Mesenchymal stem cell (in vitro differentiated cells and primary cell): ENCODE measurements around the gene CCDC106.

ENCODE experiments used
- DNase-seq: peaks from one replicate; pipeline ENCODE4 v3.0.0-alpha.2; 2013
- H2AFZ ChIP-seq: one replicate; pipeline ENCODE4 v1.6.1; 2013; ENCODE audit warnings: low read depth, mild to moderate bottlenecking, control low read depth, inconsistent platforms, low read length, moderate library complexity
- H2AK5ac ChIP-seq: 2 replicates; pipeline ENCODE4 v1.6.1; 2013; ENCODE audit warnings: low read length, moderate library complexity, mild to moderate bottlenecking, inconsistent platforms; ENCODE audit not compliant: severe bottlenecking
- H2BK120ac ChIP-seq: one replicate; pipeline ENCODE4 v1.6.1; 2013; ENCODE audit warnings: low read depth, mild to moderate bottlenecking, inconsistent platforms, low read length, moderate library complexity
- H2BK12ac ChIP-seq, 2 experiments: one replicate each; pipeline ENCODE4 v1.6.1; 2013; ENCODE audit warnings: inconsistent platforms in 2 of 2, low read length in 2 of 2, mild to moderate bottlenecking in 2 of 2, moderate library complexity in 2 of 2, control low read depth in 1 of 2
- H2BK15ac ChIP-seq: one replicate; pipeline ENCODE4 v1.6.1; 2013; ENCODE audit warnings: mild to moderate bottlenecking, low read depth, inconsistent platforms; ENCODE audit not compliant: poor library complexity, severe bottlenecking
- H2BK5ac ChIP-seq: 2 replicates; pipeline ENCODE4 v1.6.1; 2013; ENCODE audit warnings: low read depth, mild to moderate bottlenecking, low read length, control low read depth, inconsistent platforms; ENCODE audit not compliant: poor library complexity, severe bottlenecking
- H3K14ac ChIP-seq, 2 experiments: one replicate each; pipeline ENCODE4 v1.6.1; 2013; ENCODE audit warnings: inconsistent platforms in 2 of 2, low read length in 2 of 2, control low read depth in 1 of 2, mild to moderate bottlenecking in 1 of 2, moderate library complexity in 1 of 2
- H3K18ac ChIP-seq, 2 experiments: one replicate each; pipeline ENCODE4 v1.6.1; 2013; ENCODE audit warnings: inconsistent platforms in 2 of 2, low read length in 2 of 2, control low read depth in 1 of 2, low read depth in 1 of 2, mild to moderate bottlenecking in 1 of 2
- H3K23ac ChIP-seq, 2 experiments: one replicate each; pipeline ENCODE4 v1.6.1; 2013; ENCODE audit warnings: inconsistent platforms in 2 of 2, low read length in 2 of 2, mild to moderate bottlenecking in 2 of 2, moderate library complexity in 2 of 2, control low read depth in 1 of 2
- H3K27ac ChIP-seq: 2 replicates; pipeline ENCODE4 v1.5.1; 2013; ENCODE audit warnings: mild to moderate bottlenecking, moderate library complexity, low read length, control low read depth, inconsistent platforms; ENCODE audit not compliant: poor library complexity, severe bottlenecking
- H3K27me3 ChIP-seq, 2 experiments: 2 replicates each; pipeline versions ENCODE4 v1.6.1 to v1.7.0; 2013; ENCODE audit warnings: low read length in 2 of 2, mild to moderate bottlenecking in 2 of 2, moderate library complexity in 2 of 2, control low read depth in 1 of 2, inconsistent platforms in 1 of 2; ENCODE audit not compliant: control insufficient read depth in 1 of 2, insufficient read depth in 1 of 2
- H3K36me3 ChIP-seq, 2 experiments: 2 replicates each; pipeline versions ENCODE4 v1.6.1 to v1.7.0; 2013; ENCODE audit warnings: low read length in 2 of 2, control low read depth in 1 of 2, inconsistent platforms in 1 of 2, low read depth in 1 of 2, mild to moderate bottlenecking in 1 of 2; ENCODE audit not compliant: insufficient read depth in 2 of 2, control insufficient read depth in 1 of 2
- H3K4ac ChIP-seq, 2 experiments: one replicate each; pipeline ENCODE4 v1.6.1; 2013; ENCODE audit warnings: inconsistent platforms in 2 of 2, low read length in 2 of 2, mild to moderate bottlenecking in 2 of 2, moderate library complexity in 2 of 2, control low read depth in 1 of 2, low read depth in 1 of 2
- H3K4me1 ChIP-seq: 2 replicates; pipeline ENCODE4 v1.6.1; 2013; ENCODE audit warnings: low read depth, low read length, control low read depth; ENCODE audit not compliant: control insufficient read depth, insufficient read depth
- H3K4me2 ChIP-seq: 2 replicates; pipeline ENCODE4 v1.6.1; 2013; ENCODE audit warnings: low read length, mild to moderate bottlenecking, inconsistent platforms; ENCODE audit not compliant: poor library complexity, severe bottlenecking
- H3K4me3 ChIP-seq, 2 experiments: 2 replicates each; pipeline versions ENCODE4 v1.5.1 to v1.7.0; 2013; ENCODE audit warnings: low read length in 2 of 2, mild to moderate bottlenecking in 2 of 2, control low read depth in 1 of 2, low read depth in 1 of 2; ENCODE audit not compliant: insufficient read depth in 1 of 2
- H3K79me1 ChIP-seq: replicated peaks from 2 replicates; pipeline ENCODE4 v1.6.1; 2013; ENCODE audit warnings: mild to moderate bottlenecking, control low read depth, low read length, inconsistent platforms; ENCODE audit not compliant: poor library complexity, severe bottlenecking
- H3K9ac ChIP-seq: 2 replicates; pipeline ENCODE4 v1.7.0; 2013; ENCODE audit warnings: mild to moderate bottlenecking, low read length, moderate library complexity
- H3K9me3 ChIP-seq: 2 replicates; pipeline ENCODE4 v1.7.0; 2013; ENCODE audit warnings: mild to moderate bottlenecking, low read length; ENCODE audit not compliant: control insufficient read depth
- H4K8ac ChIP-seq: one replicate; pipeline ENCODE4 v1.6.1; 2013; ENCODE audit warnings: inconsistent platforms, mild to moderate bottlenecking, low read length, moderate library complexity
- H4K91ac ChIP-seq: one replicate; pipeline ENCODE4 v1.6.1; 2013; ENCODE audit warnings: mild to moderate bottlenecking, low read length, inconsistent platforms
- WGBS: methylation state at CpG from one replicate; pipeline ENCODE4 v1.1.7; 2013; ENCODE audit warnings: mixed read lengths; 5-methylcytosine and 5-hydroxymethylcytosine counted together

The CCDC106 gene

DNA sequence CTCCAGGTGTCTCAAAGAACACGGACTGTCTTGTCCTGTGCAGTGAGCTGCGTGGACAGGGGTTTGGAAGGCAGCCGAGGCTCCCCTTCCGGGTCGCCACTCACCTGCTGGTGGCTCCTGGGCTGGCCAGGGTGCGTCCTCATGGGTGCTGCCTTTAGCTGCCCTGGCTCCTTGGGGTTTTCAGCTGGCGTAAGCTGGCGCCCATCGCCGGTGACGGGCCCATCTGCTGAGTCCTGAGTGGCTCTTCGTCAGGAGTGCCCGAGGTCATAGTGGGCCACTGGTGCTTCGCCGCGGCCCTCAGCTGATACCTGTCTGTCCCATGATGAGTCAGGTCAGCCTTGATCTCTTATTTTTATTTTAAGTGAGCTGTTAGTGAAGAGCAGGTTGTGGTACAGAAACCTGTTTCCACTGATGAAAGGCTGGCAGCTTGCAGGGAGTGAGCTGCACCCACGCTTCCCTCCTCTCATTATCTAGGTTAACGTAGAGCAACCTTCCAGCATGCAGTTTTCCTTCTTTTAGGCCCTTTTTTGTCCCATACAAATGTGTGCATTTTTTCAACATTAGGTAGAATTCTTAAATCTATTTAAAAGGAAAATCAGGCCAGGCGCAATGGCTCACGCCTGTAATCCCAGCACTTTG, 45.4 kb downstream of the CCDC106 start:
- Histone ChIP-seq H2BK12ac (no peak overlapping the region), H3K4me1 (peaks cover 15% of the 10 kb centered on the region), H3K36me3 (peaks cover 75 to 98% of the 10 kb centered on the region in 2 experiments), H4K8ac (no peak overlapping the region), H3K4me3 (no peak overlapping the region), H3K18ac (no peak overlapping the region), H3K79me1 (peaks cover 71% of the 10 kb centered on the region), H3K4ac (no peak overlapping the region), H2AFZ (no peak overlapping the region), H2BK120ac (no peak overlapping the region), H2BK5ac (no peak overlapping the region), H3K27ac (no peak overlapping the region), H3K9me3 (no peaks in the 10 kb centered on the region), H3K14ac (no peak overlapping the region), H3K23ac (no peak overlapping the region), H4K91ac (no peak overlapping the region), H2AK5ac (no peak overlapping the region), H3K27me3 (no peaks in the 10 kb centered on the region), H3K9ac (no peak overlapping the region), H3K4me2 (no peak overlapping the region), H2BK15ac (no peak overlapping the region)
- 97% methylated on average over 18 of the region's 20 CpGs for WGBS
- no peak for DNase-seq

DNA sequence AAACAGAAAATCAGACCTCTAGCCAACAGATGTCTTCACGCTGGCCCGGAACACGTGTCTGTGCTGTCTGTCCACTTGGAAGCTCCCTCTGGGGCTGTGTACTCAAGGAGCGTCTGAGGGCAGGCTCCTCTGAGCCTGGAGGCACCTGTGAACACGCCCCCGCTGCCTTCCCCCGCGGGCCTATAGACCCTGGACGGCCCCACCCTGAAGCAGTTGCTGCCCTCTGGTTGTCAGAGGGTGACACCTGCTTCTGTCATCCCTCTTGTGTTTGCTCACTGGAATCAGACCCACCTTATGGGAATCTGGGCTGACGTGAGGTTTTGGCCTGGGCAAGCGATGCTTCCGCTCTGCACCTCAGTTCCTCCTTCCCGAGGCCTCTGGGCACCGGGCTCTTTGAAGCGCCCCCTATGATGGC, 46.2 kb downstream of the CCDC106 start:
- no peak overlapping the region for H3K4ac ChIP-seq
- H3K14ac ChIP-seq, result no peak overlapping the region
- H3K9me3 ChIP-seq, result no peaks in the 10 kb centered on the region
- peaks cover 72 to 96% of the 10 kb centered on the region in 2 experiments for H3K36me3 ChIP-seq
- H3K79me1 ChIP-seq, result peaks cover 66% of the 10 kb centered on the region
- no peak overlapping the region for H3K9ac ChIP-seq
- H4K91ac ChIP-seq, result no peak overlapping the region
- H2BK120ac ChIP-seq, result no peak overlapping the region
- no peak overlapping the region for H3K4me3 ChIP-seq
- H3K18ac ChIP-seq, result no peak overlapping the region
- no peak overlapping the region for H3K27ac ChIP-seq
- WGBS, result 94% methylated on average over 15 of the region's 15 CpGs
- H3K4me1 ChIP-seq, result peaks cover 12% of the 10 kb centered on the region
- H2BK15ac ChIP-seq, result no peak overlapping the region
- H2AFZ ChIP-seq, result no peak overlapping the region
- no peaks in the 10 kb centered on the region for H3K27me3 ChIP-seq
- no peak overlapping the region for H2BK5ac ChIP-seq
- H2BK12ac ChIP-seq, result no peak overlapping the region
- no peak overlapping the region for H2AK5ac ChIP-seq
- no peak for DNase-seq
- no peak overlapping the region for H3K4me2 ChIP-seq
- no peak overlapping the region for H4K8ac ChIP-seq
- no peak overlapping the region for H3K23ac ChIP-seq

DNA sequence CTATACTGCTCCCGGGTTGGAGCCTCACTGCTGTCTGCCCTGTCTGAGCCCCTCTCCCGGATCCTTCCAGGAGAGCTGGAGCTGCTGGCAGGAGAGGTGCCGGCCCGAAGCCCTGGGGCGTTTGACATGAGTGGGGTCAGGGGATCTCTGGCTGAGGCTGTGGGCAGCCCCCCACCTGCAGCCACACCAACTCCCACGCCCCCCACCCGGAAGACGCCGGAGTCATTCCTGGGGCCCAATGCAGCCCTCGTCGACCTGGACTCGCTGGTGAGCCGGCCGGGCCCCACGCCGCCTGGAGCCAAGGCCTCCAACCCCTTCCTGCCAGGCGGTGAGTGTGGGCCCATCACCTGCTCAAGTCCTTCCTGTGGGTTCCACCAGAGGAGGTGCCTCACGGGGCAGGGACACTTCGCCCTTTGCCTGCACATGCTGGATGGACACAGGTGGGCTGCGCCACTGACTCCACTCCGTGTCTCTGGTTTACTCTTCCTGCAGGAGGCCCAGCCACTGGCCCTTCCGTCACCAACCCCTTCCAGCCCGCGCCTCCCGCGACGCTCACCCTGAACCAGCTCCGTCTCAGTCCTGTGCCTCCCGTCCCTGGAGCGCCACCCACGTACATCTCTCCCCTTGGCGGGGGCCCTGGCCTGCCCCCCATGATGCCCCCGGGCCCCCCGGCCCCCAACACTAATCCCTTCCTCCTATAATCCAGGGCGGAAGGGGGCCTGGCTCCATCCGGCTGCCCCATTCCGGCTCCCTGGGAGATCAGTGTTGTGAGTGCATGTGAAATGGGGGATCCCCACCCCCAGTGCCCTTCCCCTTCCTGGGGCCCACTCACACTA, 46.9 kb downstream of the CCDC106 start:
- Histone ChIP-seq H2BK120ac (no peak overlapping the region), H3K27me3 (no peaks in the 10 kb centered on the region), H3K18ac (no peak overlapping the region), H2BK12ac (no peak overlapping the region), H2AFZ (no peak overlapping the region), H3K27ac (no peak overlapping the region), H3K79me1 (peaks cover 64% of the 10 kb centered on the region), H3K23ac (no peak overlapping the region), H3K14ac (no peak overlapping the region), H3K4me2 (no peak overlapping the region), H3K4ac (no peak overlapping the region), H3K9me3 (no peaks in the 10 kb centered on the region), H4K8ac (no peak overlapping the region), H3K9ac (no peak overlapping the region), H4K91ac (no peak overlapping the region), H3K36me3 (peaks cover 70 to 94% of the 10 kb centered on the region in 2 experiments), H2BK5ac (no peak overlapping the region), H2AK5ac (no peak overlapping the region), H3K4me1 (peaks cover 9% of the 10 kb centered on the region), H2BK15ac (no peak overlapping the region), H3K4me3 (no peak overlapping the region)
- WGBS, result 97% methylated on average over 30 of the region's 37 CpGs
- DNase-seq, result no peak

DNA sequence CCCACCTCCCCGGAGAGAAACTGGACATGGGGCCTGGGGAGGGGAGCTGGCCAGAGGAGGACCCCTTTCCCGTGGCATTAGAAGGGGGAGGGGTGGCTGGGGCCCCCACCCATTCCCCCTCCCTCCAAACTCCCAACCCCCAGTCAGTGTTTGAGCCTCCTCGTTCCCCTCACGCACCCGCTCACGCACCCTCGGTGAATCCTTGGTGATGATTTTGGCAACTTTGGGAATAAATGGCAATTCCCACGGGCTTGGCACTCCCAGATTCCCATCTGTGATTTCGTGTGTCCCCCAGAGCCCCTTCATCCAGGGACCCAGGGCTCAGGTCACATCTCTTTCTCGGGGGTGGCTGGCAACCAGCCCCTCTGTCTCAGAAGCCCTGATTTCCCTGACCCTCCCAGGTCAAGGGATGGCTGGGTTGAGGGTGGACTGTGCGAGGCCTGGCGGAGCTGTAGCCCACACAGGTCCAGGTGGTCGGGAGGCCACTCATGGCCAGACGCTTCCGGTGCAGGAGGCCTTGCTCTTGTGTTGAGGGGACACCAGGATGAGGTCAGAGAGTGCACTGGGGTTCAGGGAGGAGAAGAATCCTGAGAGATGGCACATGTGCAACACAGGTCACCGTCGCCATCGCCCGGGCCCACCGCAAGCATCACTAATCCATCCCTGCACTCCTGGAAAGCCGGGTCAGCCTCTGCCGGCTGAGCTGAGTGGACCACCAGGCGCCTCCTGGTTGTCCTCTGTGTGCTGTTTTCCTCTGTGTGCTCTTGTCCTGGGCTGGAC, 47.7 kb downstream of the CCDC106 start:
- Histone ChIP-seq H4K91ac (no peak overlapping the region), H2BK5ac (no peak overlapping the region), H3K18ac (no peak overlapping the region), H3K9ac (no peak overlapping the region), H3K36me3 (peaks cover 65 to 91% of the 10 kb centered on the region in 2 experiments), H3K4me2 (no peak overlapping the region), H3K27ac (no peak overlapping the region), H3K23ac (no peak overlapping the region), H3K14ac (no peak overlapping the region), H3K27me3 (no peaks in the 10 kb centered on the region), H2BK15ac (no peak overlapping the region), H3K79me1 (peaks cover 57% of the 10 kb centered on the region), H2BK12ac (no peak overlapping the region), H2BK120ac (no peak overlapping the region), H3K9me3 (no peaks in the 10 kb centered on the region), H3K4ac (no peak overlapping the region), H3K4me1 (peaks cover under 1% of the 10 kb centered on the region), H2AK5ac (no peak overlapping the region), H3K4me3 (no peak overlapping the region), H4K8ac (no peak overlapping the region), H2AFZ (no peak overlapping the region)
- no peak for DNase-seq
- 97% methylated on average over 22 of the region's 23 CpGs for WGBS
